Neuronal stem cell (in vitro differentiated cells): ENCODE measurements around the gene SURF4.

Source experiments
- DNase-seq: peaks from one replicate; pipeline ENCODE4 v3.0.0-alpha.2; 2013; ENCODE audit warnings: low spot score
- H2AFZ ChIP-seq: one replicate; pipeline ENCODE4 v1.6.1; 2013; ENCODE audit warnings: mild to moderate bottlenecking, low read length, inconsistent platforms
- H2AK5ac ChIP-seq: 2 replicates; pipeline ENCODE4 v1.6.1; 2013; ENCODE audit warnings: low read depth, mild to moderate bottlenecking, inconsistent platforms, low read length, moderate library complexity, mixed read lengths
- H2BK120ac ChIP-seq: 2 replicates; pipeline ENCODE4 v1.6.1; 2013; ENCODE audit warnings: low read depth, mild to moderate bottlenecking, inconsistent platforms, low read length, moderate library complexity, mixed read lengths
- H2BK12ac ChIP-seq: one replicate; pipeline ENCODE4 v1.6.1; 2013; ENCODE audit warnings: low read length, inconsistent platforms
- H2BK15ac ChIP-seq: 2 replicates; pipeline ENCODE4 v1.6.1; 2013; ENCODE audit warnings: mild to moderate bottlenecking, low read length, inconsistent platforms, mixed read lengths
- H2BK5ac ChIP-seq: one replicate; pipeline ENCODE4 v1.6.1; 2013; ENCODE audit warnings: inconsistent platforms, mild to moderate bottlenecking, low read length, moderate library complexity
- H3K14ac ChIP-seq: one replicate; pipeline ENCODE4 v1.6.1; 2013; ENCODE audit warnings: low read length, inconsistent platforms
- H3K18ac ChIP-seq: 2 replicates; pipeline ENCODE4 v1.6.1; 2013; ENCODE audit warnings: low read length, inconsistent platforms
- H3K23ac ChIP-seq: 2 replicates; pipeline ENCODE4 v1.6.1; 2013; ENCODE audit warnings: low read depth, mild to moderate bottlenecking, mixed read lengths, low read length, inconsistent platforms; ENCODE audit not compliant: poor library complexity
- H3K27ac ChIP-seq: replicated peaks from 3 replicates; pipeline ENCODE4 v1.5.1; 2013; ENCODE audit warnings: low read length, inconsistent platforms
- H3K27me3 ChIP-seq, 3 experiments: 2 replicates each; pipeline ENCODE4 v1.6.1; 2013; ENCODE audit warnings: low read length in 3 of 3, mild to moderate bottlenecking in 2 of 3, inconsistent platforms in 1 of 3, low read depth in 1 of 3, mixed read lengths in 1 of 3, moderate library complexity in 1 of 3; ENCODE audit not compliant: control insufficient read depth in 3 of 3, insufficient read depth in 3 of 3
- H3K36me3 ChIP-seq, 2 donors: replicated peaks in 1 of 2; 2 replicates each; pipeline ENCODE4 v1.6.1; 2013; ENCODE audit warnings: low read length in 2 of 2; ENCODE audit not compliant: control insufficient read depth in 2 of 2, insufficient read depth in 2 of 2
- H3K4ac ChIP-seq: 2 replicates; pipeline ENCODE4 v1.6.1; 2013; ENCODE audit warnings: inconsistent platforms, mild to moderate bottlenecking, low read length, moderate library complexity
- H3K4me1 ChIP-seq, 2 donors: 1 replicate in 1 of 2; 2 replicates in 1 of 2; pipeline ENCODE4 v1.6.1; 2013; ENCODE audit warnings: low read length in 2 of 2, low read depth in 1 of 2; ENCODE audit not compliant: control insufficient read depth in 2 of 2, insufficient read depth in 1 of 2
- H3K4me2 ChIP-seq: one replicate; pipeline ENCODE4 v1.6.1; 2013; ENCODE audit warnings: mild to moderate bottlenecking, low read length, inconsistent platforms; ENCODE audit not compliant: insufficient read depth, poor library complexity, severe bottlenecking
- H3K4me3 ChIP-seq, 2 donors: 2 replicates each; pipeline ENCODE4 v1.5.1; 2013; ENCODE audit warnings: low read length in 2 of 2, mild to moderate bottlenecking in 2 of 2, inconsistent platforms in 1 of 2, moderate library complexity in 1 of 2
- H3K79me1 ChIP-seq: one replicate; pipeline ENCODE4 v1.6.1; 2013; ENCODE audit warnings: low read depth, mild to moderate bottlenecking, inconsistent platforms, low read length, moderate library complexity
- H3K9ac ChIP-seq: one replicate; pipeline ENCODE4 v1.6.1; 2013; ENCODE audit warnings: mild to moderate bottlenecking, low read depth, low read length, inconsistent platforms; ENCODE audit not compliant: poor library complexity
- H3K9me3 ChIP-seq, 2 donors: replicated peaks in 1 of 2; 2 replicates each; pipeline versions ENCODE3 to v1.6.1; 2013; ENCODE audit warnings: low read length in 2 of 2, mild to moderate bottlenecking in 2 of 2, inconsistent platforms in 1 of 2, low read depth in 1 of 2, mixed read lengths in 1 of 2, moderate library complexity in 1 of 2; ENCODE audit not compliant: control insufficient read depth in 2 of 2, insufficient read depth in 1 of 2
- H4K8ac ChIP-seq: one replicate; pipeline ENCODE4 v1.6.1; 2013; ENCODE audit warnings: low read depth, mild to moderate bottlenecking, inconsistent platforms, low read length, moderate library complexity
- H4K91ac ChIP-seq: one replicate; pipeline ENCODE4 v1.6.1; 2013; ENCODE audit warnings: low read length, low read depth, mild to moderate bottlenecking, inconsistent platforms; ENCODE audit not compliant: poor library complexity
- WGBS, 2 donors: extraction: QIAGEN DNeasy Blood & Tissue Kit; methylation state at CpG; one replicate each; pipeline ENCODE4 v1.1.7; 2013; ENCODE audit warnings: missing lambda C conversion rate in 2 of 2, mixed read lengths in 1 of 2; ENCODE audit not compliant: insufficient read length in 2 of 2, insufficient replicate concordance in 1 of 2; ENCODE audit errors: extremely low coverage in 2 of 2; 5-methylcytosine and 5-hydroxymethylcytosine counted together

The SURF4 gene

GRCh38 chr9:133342069-133342406, 33.8 kb downstream of the SURF4 start:
- WGBS, 2 donors, result no CpG with 5 or more reads among the region's 12 CpGs
- Histone ChIP-seq H3K4me3 (no peak overlapping the region), H3K36me3 (peaks cover 72 to 87% of the 10 kb centered on the region in 2 donors), H4K91ac (no peak overlapping the region), H4K8ac (no peak overlapping the region), H3K27ac (no peak overlapping the region), H3K79me1 (peaks cover 19% of the 10 kb centered on the region), H3K9me3 (no peaks in the 10 kb centered on the region), H3K18ac (no peak overlapping the region), H2BK5ac (no peak overlapping the region), H2BK12ac (no peak overlapping the region), H3K4me2 (no peak overlapping the region), H3K14ac (no peak overlapping the region), H2AFZ (no peak overlapping the region), H3K9ac (no peak overlapping the region), H2BK15ac (no peak overlapping the region), H3K4ac (no peak overlapping the region), H2AK5ac (no peak overlapping the region), H3K23ac (no peak overlapping the region), H3K4me1 (peaks cover 4 to 6% of the 10 kb centered on the region in 2 donors), H2BK120ac (no peak overlapping the region), H3K27me3 (no peaks in the 10 kb centered on the region)
- no peak for DNase-seq

- H3K27ac ChIP-seq, result no peak overlapping the region
- WGBS, 2 donors, result no CpG with 5 or more reads among the region's 15 CpGs
- peaks cover 72 to 86% of the 10 kb centered on the region in 2 donors for H3K36me3 ChIP-seq
- no peak overlapping the region for H3K18ac ChIP-seq
- H2BK120ac ChIP-seq, result no peak overlapping the region
- H2BK12ac ChIP-seq, result no peak overlapping the region
- no peak overlapping the region for H3K14ac ChIP-seq
- H3K23ac ChIP-seq, result no peak overlapping the region
- H4K91ac ChIP-seq, result no peak overlapping the region
- no peak overlapping the region for H2BK5ac ChIP-seq
- H3K4me2 ChIP-seq, result no peak overlapping the region
- no peak overlapping the region for H4K8ac ChIP-seq
- H3K4me3 ChIP-seq, result no peak overlapping the region
- no peak overlapping the region for H3K9ac ChIP-seq
- H2AFZ ChIP-seq, result no peak overlapping the region
- H2AK5ac ChIP-seq, result no peak overlapping the region
- H3K79me1 ChIP-seq, result peaks cover 14% of the 10 kb centered on the region
- no peaks in the 10 kb centered on the region for H3K9me3 ChIP-seq
- no peak overlapping the region for H3K4ac ChIP-seq
- H3K4me1 ChIP-seq, result peaks cover 2 to 4% of the 10 kb centered on the region in 2 donors
- no peaks in the 10 kb centered on the region for H3K27me3 ChIP-seq
- no peak for DNase-seq
- no peak overlapping the region for H2BK15ac ChIP-seq
Measured at GRCh38 chr9:133341369-133342068, 34.3 kb downstream of the SURF4 start.

- H2BK15ac ChIP-seq, result no peak overlapping the region
- no peak overlapping the region for H3K18ac ChIP-seq
- WGBS, 2 donors, result no CpG with 5 or more reads among the region's 13 CpGs
- H3K4me3 ChIP-seq, result no peak overlapping the region
- H3K4me2 ChIP-seq, result no peak overlapping the region
- no peak overlapping the region for H3K14ac ChIP-seq
- H2AK5ac ChIP-seq, result no peak overlapping the region
- no peak overlapping the region for H3K4ac ChIP-seq
- no peaks in the 10 kb centered on the region for H3K27me3 ChIP-seq
- H2AFZ ChIP-seq, result no peak overlapping the region
- no peak for DNase-seq
- no peak overlapping the region for H3K27ac ChIP-seq
- no peaks in the 10 kb centered on the region for H3K9me3 ChIP-seq
- no peak overlapping the region for H2BK5ac ChIP-seq
- H3K79me1 ChIP-seq, result peaks cover 11% of the 10 kb centered on the region
- H3K36me3 ChIP-seq, result peaks cover 69 to 80% of the 10 kb centered on the region in 2 donors
- H3K9ac ChIP-seq, result no peak overlapping the region
- H2BK120ac ChIP-seq, result no peak overlapping the region
- no peak overlapping the region for H3K23ac ChIP-seq
- no peak overlapping the region for H4K91ac ChIP-seq
- H2BK12ac ChIP-seq, result no peak overlapping the region
- peaks cover 3 to 4% of the 10 kb centered on the region in 2 donors for H3K4me1 ChIP-seq
- H4K8ac ChIP-seq, result no peak overlapping the region
Measured at GRCh38 chr9:133340916-133341315, 34.9 kb downstream of the SURF4 start.

GRCh38 chr9:133340256-133340655, 35.6 kb downstream of the SURF4 start:
- Histone ChIP-seq H3K27ac (no peak overlapping the region), H2BK120ac (no peak overlapping the region), H2BK15ac (no peak overlapping the region), H3K14ac (no peak overlapping the region), H3K23ac (no peak overlapping the region), H3K4ac (no peak overlapping the region), H3K27me3 (no peaks in the 10 kb centered on the region), H4K91ac (no peak overlapping the region), H2AK5ac (no peak overlapping the region), H3K9me3 (no peaks in the 10 kb centered on the region), H3K18ac (no peak overlapping the region), H2AFZ (no peak overlapping the region), H3K4me3 (no peak overlapping the region), H3K36me3 (peaks cover 62 to 73% of the 10 kb centered on the region in 2 donors), H3K4me1 (peaks cover 5 to 6% of the 10 kb centered on the region in 2 donors), H2BK5ac (no peak overlapping the region), H3K79me1 (peaks cover 8% of the 10 kb centered on the region), H3K4me2 (no peak overlapping the region), H4K8ac (no peak overlapping the region), H3K9ac (no peak overlapping the region), H2BK12ac (no peak overlapping the region)
- no peak for DNase-seq
- whole genome bisulfite sequencing, 2 donors, result no CpG with 5 or more reads among the region's 3 CpGs
